ENCODE data around the gene APOL3.
"Not testable (repeated sequence)": the region's sequence is repeated elsewhere in the genome, so short reads cannot be mapped to it uniquely, and the experiment has no call there.

APOL3 gene

GRCh38 chr22:36100908-36101307 lies 59.6 kb downstream of the APOL3 start:
- DNase-seq (ENCODE audit: low read depth), result not testable (repeated sequence)

DNA sequence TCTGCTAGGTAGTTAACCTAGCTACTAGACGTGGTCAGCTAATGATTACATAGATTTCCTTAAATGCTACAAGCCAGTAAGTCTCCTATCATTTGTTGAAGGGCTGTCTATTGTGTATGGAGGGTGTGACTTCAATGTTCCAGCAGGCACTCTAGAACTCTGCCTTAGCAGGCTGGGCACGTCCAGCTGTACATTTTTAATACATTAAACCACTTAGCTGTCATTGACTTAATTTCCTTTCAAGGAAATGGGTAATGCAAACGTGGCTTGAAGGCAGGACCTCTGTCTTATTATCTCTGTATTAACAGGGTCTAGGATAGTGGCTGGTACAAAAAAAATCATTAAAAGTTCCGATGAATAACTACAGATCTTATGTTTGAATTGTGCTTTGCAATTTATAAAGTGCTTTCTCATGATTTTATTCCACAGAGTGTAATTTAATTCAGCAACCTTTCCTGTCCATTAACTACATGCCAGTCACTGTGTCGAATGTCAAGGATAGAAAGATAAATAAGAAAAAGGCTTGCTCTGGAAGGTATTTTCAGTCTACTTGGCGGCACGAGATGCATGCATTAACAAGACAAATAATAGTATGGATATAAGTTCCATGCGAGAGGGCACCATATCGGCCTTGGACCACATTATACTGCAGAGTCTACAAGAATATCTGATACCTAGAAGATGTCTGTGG lies 60.3 kb downstream of the APOL3 start:
- DNase-seq (ENCODE audit: low read depth), result no peak

- not testable (repeated sequence) for DNase-seq (ENCODE audit: low read depth)
Measured at GRCh38 chr22:36099561-36099960, 61.0 kb downstream of the APOL3 start.

- DNase-seq (ENCODE audit: low read depth), result no peak
Measured at GRCh38 chr22:36097880-36098279, 62.7 kb downstream of the APOL3 start.

- DNase-seq (ENCODE audit: low read depth), result not testable (repeated sequence)
Measured at GRCh38 chr22:36090772-36091171, 69.8 kb downstream of the APOL3 start.

Data from activated T-cell treated with anti-CD3 and anti-CD28 coated beads for 1 hour (primary cell).